Spleen (tissue), 11 donors: Measurements from ENCODE around the gene HIPK2. TPM values are rescaled to one million over a fixed set of nuclear protein-coding genes. Genes with fewer than 3 reads are reported as not detected.

Source experiments
- DNase-seq: peaks from one replicate; pipeline ENCODE4 v3.0.0-alpha.2; 2020
- H3K27ac ChIP-seq, 8 donors: fragments of 200-600 bp; sonication (generic) in 7 of 8; 1 replicate in 4 of 8; 2 replicates in 4 of 8; pipeline versions ENCODE4 v1.5.0 to v1.8.0; 2016 to 2021; ENCODE audit warnings: inconsistent platforms in 4 of 8, mild to moderate bottlenecking in 4 of 8, moderate library complexity in 1 of 8
- H3K27me3 ChIP-seq, 7 donors: fragments of 200-600 bp; sonication (generic) in 6 of 7; replicated peaks in 1 of 7; 1 replicate in 4 of 7; 2 replicates in 3 of 7; pipeline versions ENCODE4 v1.5.0 to v1.8.0; 2016 to 2021; ENCODE audit warnings: inconsistent platforms in 3 of 7, mild to moderate bottlenecking in 1 of 7
- H3K36me3 ChIP-seq, 6 donors: fragments of 200-600 bp; sonication (generic) in 5 of 6; 1 replicate in 4 of 6; 2 replicates in 2 of 6; pipeline versions ENCODE4 v1.5.0 to v1.8.0; 2016 to 2021; ENCODE audit warnings: inconsistent platforms in 2 of 6
- H3K4me1 ChIP-seq, 6 donors: fragments of 200-600 bp; sonication (generic) in 5 of 6; 1 replicate in 3 of 6; 2 replicates in 3 of 6; pipeline versions ENCODE4 v1.5.0 to v1.8.0; 2016 to 2021; ENCODE audit warnings: inconsistent platforms in 3 of 6
- H3K4me3 ChIP-seq, 8 donors: fragments of 200-600 bp; sonication (generic) in 7 of 8; 1 replicate in 4 of 8; 2 replicates in 4 of 8; pipeline versions ENCODE4 v1.5.0 to v1.8.0; 2016 to 2021; ENCODE audit warnings: inconsistent platforms in 4 of 8, mild to moderate bottlenecking in 4 of 8, moderate library complexity in 2 of 8
- H3K9me3 ChIP-seq, 8 donors: fragments of 200-600 bp; sonication (generic) in 7 of 8; 1 replicate in 4 of 8; 2 replicates in 4 of 8; pipeline versions ENCODE4 v1.5.0 to v1.8.0; 2016 to 2021; ENCODE audit warnings: inconsistent platforms in 4 of 8
- POLR2A ChIP-seq, 3 donors: fragments of 450-650 bp; IDR thresholded peaks; one replicate each; pipeline ENCODE4 v1.5.1; 2017; ENCODE audit warnings: antibody characterized with exemption in 3 of 3, mild to moderate bottlenecking in 1 of 3
- POLR2AphosphoS5 ChIP-seq, 3 donors: sonication (generic); formaldehyde crosslinking; IDR thresholded peaks; one replicate each; pipeline ENCODE4 v1.5.1; 2017; ENCODE audit warnings: antibody characterized with exemption in 3 of 3
- WGBS, 5 donors: extraction: QIAGEN DNeasy Blood & Tissue Kit in 3 of 5; methylation state at CpG; one replicate each; pipeline versions ENCODE4 v1.1.5 to v1.1.7; 2013 to 2018; 5-methylcytosine and 5-hydroxymethylcytosine counted together
- intact Hi-C: fragments of 100-400 bp; cut with DNase I; formaldehyde crosslinking; loops from one replicate; pipeline ENCODE4 v1.15.0; 2023; ENCODE audit warnings: low total_unique reads
- polyA plus RNA-seq, 3 donors: library from polyadenylated mRNA; stranded (reverse); fragments of 200-250 nt; gene quantifications; one replicate each; pipeline ENCODE4 v1.2.1, GENCODE V29; 2013
- total RNA-seq, 7 donors: library from RNA; depleted of rRNA in 3 of 7; stranded (reverse); fragments of >200 nt in 3 of 7; fragmentation: NEBNext Ultra II Directional in 4 of 7; extraction: Animal tissue kit (Norgen Biotek cat#: 25700) in 4 of 7; gene quantifications; one replicate each; pipeline versions ENCODE4 v1.1.0 to v1.2.1, GENCODE V29; 2016 to 2021
- TF ChIP-seq, protein P1 (sequence below), 11 experiments: fragments of 200-600 bp in 7 of 11; fragments of 450-650 bp in 4 of 11; sonication (generic) in 4 of 11; IDR thresholded peaks in 8 of 11; conservative IDR thresholded peaks in 3 of 11; 1 replicate in 7 of 11; 2 replicates in 4 of 11; pipeline versions ENCODE4 v1.4.0 to v1.8.0; 2016 to 2021; ENCODE audit warnings: antibody characterized with exemption in 11 of 11, inconsistent platforms in 4 of 11, mild to moderate bottlenecking in 1 of 11
- donor health status: healthy with polysubstance abuse.
- donor health status: DM: no; HTN: no; CAD: no; lungs with moderate emphysema.
- donor health status: DM: no; HTN: no; CAD: no.
- donor health status: Bipolar disorder and iron deficiency.
- donor health status: healthy.
- donor health status: DM: no; HTN: no; CAD: no.
- donor health status: DM: yes; HTN: yes; CAD: no.

HIPK2 gene
- total and polyA plus RNA-seq, 10 donors: 1.7 to 97.5 (median 51.8) TPM

DNA sequence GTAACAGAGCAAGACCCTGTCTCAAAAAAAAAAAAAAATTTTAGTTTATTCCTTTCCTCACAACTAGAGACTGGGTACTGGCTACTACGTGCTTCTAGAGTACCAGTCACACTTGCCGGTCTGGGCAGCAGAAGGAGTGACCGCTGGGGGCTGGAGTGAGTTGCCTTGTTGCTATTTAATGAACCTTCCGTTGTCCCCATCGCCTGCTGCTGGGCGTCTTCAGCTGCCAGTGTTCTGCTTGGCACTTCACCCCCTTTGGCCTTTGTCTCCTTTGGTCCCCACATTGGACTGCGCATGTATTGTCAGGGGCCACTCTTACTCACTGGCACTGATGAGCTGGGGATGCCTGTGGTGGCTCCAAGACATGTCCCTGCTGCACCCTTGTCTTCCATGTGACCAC is 143.7 kb downstream of the HIPK2 start:
- Histone ChIP-seq H3K27ac (no peak overlapping the region), H3K27me3 (no peaks in the 10 kb centered on the region), H3K4me3 (no peak overlapping the region), H3K9me3 (no peaks in the 10 kb centered on the region), H3K4me1 (peaks cover 0 to 52% (median 9%) of the 10 kb centered on the region in 6 donors), H3K36me3 (peaks cover 0 to 85% (median 13%) of the 10 kb centered on the region in 6 donors)
- WGBS, 5 donors: 91 to 99% (median 97%) methylated on average over 7 of the region's 7 CpGs
- intact Hi-C loops: no loop called here
- TF ChIP-seq POLR2A (IDR thresholded peaks at IDR 0.05) (no peak), POLR2AphosphoS5 (IDR thresholded peaks at IDR 0.05) (no peak)
- TF ChIP-seq, protein P1, sequence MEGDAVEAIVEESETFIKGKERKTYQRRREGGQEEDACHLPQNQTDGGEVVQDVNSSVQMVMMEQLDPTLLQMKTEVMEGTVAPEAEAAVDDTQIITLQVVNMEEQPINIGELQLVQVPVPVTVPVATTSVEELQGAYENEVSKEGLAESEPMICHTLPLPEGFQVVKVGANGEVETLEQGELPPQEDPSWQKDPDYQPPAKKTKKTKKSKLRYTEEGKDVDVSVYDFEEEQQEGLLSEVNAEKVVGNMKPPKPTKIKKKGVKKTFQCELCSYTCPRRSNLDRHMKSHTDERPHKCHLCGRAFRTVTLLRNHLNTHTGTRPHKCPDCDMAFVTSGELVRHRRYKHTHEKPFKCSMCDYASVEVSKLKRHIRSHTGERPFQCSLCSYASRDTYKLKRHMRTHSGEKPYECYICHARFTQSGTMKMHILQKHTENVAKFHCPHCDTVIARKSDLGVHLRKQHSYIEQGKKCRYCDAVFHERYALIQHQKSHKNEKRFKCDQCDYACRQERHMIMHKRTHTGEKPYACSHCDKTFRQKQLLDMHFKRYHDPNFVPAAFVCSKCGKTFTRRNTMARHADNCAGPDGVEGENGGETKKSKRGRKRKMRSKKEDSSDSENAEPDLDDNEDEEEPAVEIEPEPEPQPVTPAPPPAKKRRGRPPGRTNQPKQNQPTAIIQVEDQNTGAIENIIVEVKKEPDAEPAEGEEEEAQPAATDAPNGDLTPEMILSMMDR (IDR thresholded peaks at IDR 0.05 in 8 of 11, conservative IDR thresholded peaks at IDR 0.05 in 3 of 11): no peak
- no peak for DNase-seq

DNA sequence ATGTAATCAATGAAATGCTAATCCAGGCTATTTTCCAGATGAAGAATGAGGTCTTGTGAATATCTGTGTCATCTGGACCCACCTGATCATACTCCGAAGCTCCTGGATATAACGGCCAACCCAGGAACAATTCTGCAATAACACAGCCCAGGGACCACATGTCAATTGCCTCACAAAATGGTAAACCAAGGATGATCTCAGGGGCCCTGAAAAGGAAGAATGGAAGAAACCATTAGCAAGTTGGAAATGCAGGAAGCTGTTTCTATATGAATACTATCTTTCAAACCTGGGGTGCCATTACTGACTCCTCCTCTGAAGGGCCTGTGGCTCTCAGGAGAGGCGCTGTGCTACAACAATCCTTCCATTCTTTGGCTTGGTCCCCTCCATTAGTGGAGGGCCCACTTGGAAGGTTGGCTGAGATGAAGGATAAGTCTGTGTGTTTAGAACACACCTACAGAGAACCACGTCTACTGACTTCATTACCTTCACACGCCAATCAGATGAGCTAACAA is 146.2 kb downstream of the HIPK2 start:
- peaks cover 0 to 96% (median 23%) of the 10 kb centered on the region in 6 donors for H3K36me3 ChIP-seq
- no peak for DNase-seq
- no peaks in the 10 kb centered on the region for H3K27me3 ChIP-seq
- no peak overlapping the region for H3K27ac ChIP-seq
- intact Hi-C loops: no loop called here
- TF ChIP-seq, protein P1 (IDR thresholded peaks at IDR 0.05 in 8 of 11, conservative IDR thresholded peaks at IDR 0.05 in 3 of 11): no peak
- no peak for TF ChIP-seq POLR2AphosphoS5 (IDR thresholded peaks at IDR 0.05)
- H3K9me3 ChIP-seq: no peaks in the 10 kb centered on the region
- H3K4me3 ChIP-seq: no peak overlapping the region
- 78 to 95% (median 87%) methylated on average over 5 of the region's 5 CpGs for WGBS, 5 donors
- peaks cover 6 to 58% (median 25%) of the 10 kb centered on the region in 6 donors for H3K4me1 ChIP-seq

DNA sequence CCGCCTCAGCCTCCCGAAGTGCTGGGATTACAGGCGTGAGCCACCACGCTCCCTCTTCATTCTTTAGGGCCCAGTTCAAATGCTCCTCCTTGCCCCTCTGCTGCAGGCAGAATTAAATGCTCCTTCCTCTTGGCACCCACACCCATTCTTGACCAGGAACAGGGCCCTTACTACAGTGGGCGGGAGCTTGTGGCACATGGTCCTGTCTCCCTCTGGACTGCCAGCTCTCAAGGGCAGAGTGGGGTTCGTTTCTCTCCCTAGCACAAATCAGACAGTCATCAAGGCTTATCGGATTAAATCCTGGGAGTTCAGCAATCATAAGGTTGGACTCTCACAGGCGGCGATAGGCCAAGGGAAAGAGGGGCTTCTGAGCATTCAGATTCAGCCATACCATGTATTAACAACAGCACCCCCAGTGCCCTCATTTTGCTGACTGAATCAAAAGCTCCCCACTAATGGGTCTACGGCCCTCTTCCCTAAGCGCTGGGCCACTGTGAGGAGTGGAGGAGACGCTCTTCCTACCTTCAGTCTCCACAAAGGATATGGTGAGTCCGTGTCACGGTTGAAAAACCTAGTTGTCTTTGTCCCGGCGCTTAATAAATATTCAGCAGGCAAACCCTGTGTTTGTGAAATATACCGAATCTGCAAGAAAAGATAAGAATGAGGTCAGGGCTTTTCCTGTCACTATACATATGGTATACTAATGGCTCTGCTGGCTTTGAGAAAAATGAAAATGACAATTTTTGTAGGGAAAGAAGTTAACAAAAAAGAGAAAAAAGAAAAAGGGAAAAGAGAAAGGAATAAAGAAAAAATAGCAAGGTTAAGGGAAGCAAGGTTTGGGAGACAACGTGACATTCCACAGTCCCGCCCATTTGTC is 146.9 kb downstream of the HIPK2 start:
- no peak for DNase-seq
- 62 to 75% (median 74%) methylated on average over 19 of the region's 19 CpGs for WGBS, 5 donors
- intact Hi-C loops: no loop called here
- TF ChIP-seq POLR2AphosphoS5 (IDR thresholded peaks at IDR 0.05) (no peak), POLR2A (IDR thresholded peaks at IDR 0.05) (no peak)
- TF ChIP-seq, protein P1 (IDR thresholded peaks at IDR 0.05 in 8 of 11, conservative IDR thresholded peaks at IDR 0.05 in 3 of 11): no peak
- no peak overlapping the region for H3K4me3 ChIP-seq
- peaks cover 0 to 98% (median 28%) of the 10 kb centered on the region in 6 donors for H3K36me3 ChIP-seq
- H3K27ac ChIP-seq: no peak overlapping the region
- H3K9me3 ChIP-seq: no peaks in the 10 kb centered on the region
- H3K27me3 ChIP-seq: no peaks in the 10 kb centered on the region
- peaks cover 6 to 58% (median 25%) of the 10 kb centered on the region in 6 donors for H3K4me1 ChIP-seq

DNA sequence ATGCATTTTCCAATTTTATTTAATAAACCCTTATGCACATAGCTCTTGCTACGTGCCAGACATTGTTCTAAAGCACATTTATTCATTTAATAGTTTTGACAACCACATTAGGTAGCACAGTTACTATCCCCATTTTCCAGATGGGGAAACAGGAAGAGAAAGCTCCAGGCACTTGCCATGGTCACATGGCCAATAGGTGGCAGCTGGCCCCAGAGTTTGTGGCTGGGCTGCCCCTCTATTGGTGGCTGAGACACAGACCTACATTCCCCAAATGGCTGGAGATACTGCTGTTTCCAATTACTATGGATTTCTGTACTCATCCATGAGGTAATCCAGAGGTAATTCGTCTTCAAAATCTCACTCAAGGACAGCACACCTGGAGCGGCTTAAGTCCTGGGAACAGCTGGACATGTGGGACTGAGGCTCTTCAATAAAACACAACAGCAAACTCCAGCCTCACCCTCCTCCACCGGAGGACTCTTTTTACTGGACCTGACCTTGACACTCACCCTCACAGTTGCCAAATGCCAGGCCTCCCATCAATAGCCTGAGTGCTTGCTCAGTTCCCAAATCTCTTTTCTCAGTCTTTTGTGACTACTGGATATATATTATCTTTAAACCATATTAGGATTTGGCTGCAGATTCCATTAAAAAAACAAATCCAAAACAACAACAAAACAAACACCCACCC is 148.3 kb downstream of the HIPK2 start:
- H3K27ac ChIP-seq: no peak overlapping the region
- H3K27me3 ChIP-seq: no peaks in the 10 kb centered on the region
- H3K4me1 ChIP-seq: peaks cover 6 to 53% (median 24%) of the 10 kb centered on the region in 6 donors
- no peak for DNase-seq
- TF ChIP-seq POLR2AphosphoS5 (IDR thresholded peaks at IDR 0.05) (no peak), POLR2A (IDR thresholded peaks at IDR 0.05) (no peak)
- TF ChIP-seq, protein P1 (IDR thresholded peaks at IDR 0.05 in 8 of 11, conservative IDR thresholded peaks at IDR 0.05 in 3 of 11): no peak
- H3K36me3 ChIP-seq: peaks cover 0 to 98% (median 38%) of the 10 kb centered on the region in 6 donors
- 75 to 91% (median 85%) methylated on average over 4 of the region's 4 CpGs for WGBS, 5 donors
- intact Hi-C loops: no loop called here
- H3K9me3 ChIP-seq: no peaks in the 10 kb centered on the region
- no peak overlapping the region for H3K4me3 ChIP-seq
